A673 (cell line): ENCODE data around the gene FLNC. TPM values are rescaled to one million over a fixed set of nuclear protein-coding genes. Genes with fewer than 3 reads are reported as not detected.
A peak's percentile ranks its signal among the peaks of the same experiment; 100 is the strongest.

ENCODE experiments used
- Bru-seq: library from RNA; stranded (reverse); fragments of 400-500 nt; gene quantifications from one replicate; lab custom pipeline; 2021; lab: Mats Ljungman, UMichigan
- BruChase-seq, 2 experiments: library from RNA; stranded (reverse); fragments of 400-500 nt; gene quantifications; one replicate each; lab custom pipeline; 2021; lab: Mats Ljungman, UMichigan
- BruUV-seq: library from RNA; stranded (reverse); fragments of 400-500 nt; replicated peaks from 2 replicates; lab custom pipeline; 2021; lab: Mats Ljungman, UMichigan
- CTCF ChIA-PET: fragments of 300-600 bp; sonication (Branson Sonifier 250); formaldehyde crosslinking; loops from one replicate; lab custom pipeline; 2022; ENCODE audit warnings: antibody characterized with exemption; lab: Charles Lee
- POLR2A ChIA-PET: fragments of 300-600 bp; sonication (Branson Sonifier 250); formaldehyde crosslinking; loops from one replicate; lab custom pipeline; 2022; ENCODE audit warnings: antibody characterized with exemption; ENCODE audit not compliant: low non-redundant PET; lab: Charles Lee
- DNase-seq: peaks from one replicate; pipeline ENCODE4 v3.0.0-alpha.2; 2015; ENCODE audit warnings: low spot score
- H3K27ac ChIP-seq: fragments of 200-600 bp; sonication (generic); 2 replicates; pipeline ENCODE4 v1.5.1; 2016; ENCODE audit warnings: mixed run types, low read depth, mild to moderate bottlenecking, mixed read lengths, antibody characterized with exemption, low read length; ENCODE audit not compliant: poor library complexity, severe bottlenecking
- H3K27me3 ChIP-seq: fragments of 200-600 bp; sonication (generic); replicated peaks from 2 replicates; pipeline ENCODE4 v1.6.1; 2017; ENCODE audit warnings: mixed run types, low read depth, mild to moderate bottlenecking, mixed read lengths, antibody characterized with exemption, low read length; ENCODE audit not compliant: insufficient read depth, poor library complexity
- H3K36me3 ChIP-seq: fragments of 200-600 bp; sonication (generic); 2 replicates; pipeline ENCODE4 v1.6.1; 2016; ENCODE audit warnings: mixed run types, mild to moderate bottlenecking, mixed read lengths, antibody characterized with exemption, low read length; ENCODE audit not compliant: insufficient read depth, poor library complexity, severe bottlenecking
- H3K4me1 ChIP-seq: fragments of 200-600 bp; sonication (generic); 2 replicates; pipeline ENCODE4 v1.6.1; 2017; ENCODE audit warnings: mixed run types, mild to moderate bottlenecking, mixed read lengths, antibody characterized with exemption, low read length; ENCODE audit not compliant: insufficient read depth, poor library complexity, severe bottlenecking
- H3K4me3 ChIP-seq: fragments of 200-600 bp; sonication (generic); 2 replicates; pipeline ENCODE4 v1.5.1; 2016; ENCODE audit warnings: low read depth, mixed run types, mild to moderate bottlenecking, mixed read lengths, low read length; ENCODE audit not compliant: poor library complexity, severe bottlenecking
- H3K9me3 ChIP-seq: fragments of 200-600 bp; sonication (generic); 2 replicates; pipeline ENCODE4 v1.6.1; 2016; ENCODE audit warnings: mixed run types, low read depth, mild to moderate bottlenecking, mixed read lengths, antibody characterized with exemption, low read length; ENCODE audit not compliant: poor library complexity, severe bottlenecking
- CTCF ChIP-seq: fragments of 300-800, 200-600 bp; sonication (generic); conservative IDR thresholded peaks from 2 replicates; pipeline ENCODE4 v1.5.1; 2017; ENCODE audit warnings: low read depth, mild to moderate bottlenecking, antibody characterized with exemption, low read length, moderate library complexity, mixed read lengths
- EZH2 ChIP-seq: fragments of 200-600 bp; sonication (generic); IDR thresholded peaks from 2 replicates; pipeline ENCODE4 v1.6.1; 2017; ENCODE audit warnings: borderline replicate concordance, low read depth, mild to moderate bottlenecking, mixed read lengths, antibody characterized with exemption, low read length; ENCODE audit not compliant: poor library complexity, severe bottlenecking
- intact Hi-C: fragments of 100-400 bp; cut with micrococcal nuclease; formaldehyde crosslinking; loops from one replicate; pipeline ENCODE4 v1.10.0; 2022; ENCODE audit not compliant: unreplicated experiment
- long read RNA-seq: library from polyadenylated mRNA; stranded (forward); transcript quantifications from one replicate; pipeline ENCODE4 v2.0.0, GENCODE V29; 2022
- total RNA-seq: library from RNA; stranded (reverse); gene quantifications from 2 replicates; pipeline ENCODE4 v1.2.3, GENCODE V29; 2021

The FLNC gene
- total RNA-seq (6.5 and 7.8 TPM in 2 replicates), Bru-seq, nascent RNA (percentile 21 among the genes with signal in this experiment), BruChase-seq, experiment 1, labeled RNA remaining after a 2-hour chase (percentile 26 among the genes with signal in this experiment), BruChase-seq, experiment 2, labeled RNA remaining after a 6-hour chase (percentile 42 among the genes with signal in this experiment)
- long read RNA-seq, full-length matches to known transcripts, result 2 of 15 reads
- long read RNA-seq, partial matches to known transcripts, result 11 of 15 reads
- long read RNA-seq, other reads (novel, unspliced or antisense), result 2 of 15 reads

DNA sequence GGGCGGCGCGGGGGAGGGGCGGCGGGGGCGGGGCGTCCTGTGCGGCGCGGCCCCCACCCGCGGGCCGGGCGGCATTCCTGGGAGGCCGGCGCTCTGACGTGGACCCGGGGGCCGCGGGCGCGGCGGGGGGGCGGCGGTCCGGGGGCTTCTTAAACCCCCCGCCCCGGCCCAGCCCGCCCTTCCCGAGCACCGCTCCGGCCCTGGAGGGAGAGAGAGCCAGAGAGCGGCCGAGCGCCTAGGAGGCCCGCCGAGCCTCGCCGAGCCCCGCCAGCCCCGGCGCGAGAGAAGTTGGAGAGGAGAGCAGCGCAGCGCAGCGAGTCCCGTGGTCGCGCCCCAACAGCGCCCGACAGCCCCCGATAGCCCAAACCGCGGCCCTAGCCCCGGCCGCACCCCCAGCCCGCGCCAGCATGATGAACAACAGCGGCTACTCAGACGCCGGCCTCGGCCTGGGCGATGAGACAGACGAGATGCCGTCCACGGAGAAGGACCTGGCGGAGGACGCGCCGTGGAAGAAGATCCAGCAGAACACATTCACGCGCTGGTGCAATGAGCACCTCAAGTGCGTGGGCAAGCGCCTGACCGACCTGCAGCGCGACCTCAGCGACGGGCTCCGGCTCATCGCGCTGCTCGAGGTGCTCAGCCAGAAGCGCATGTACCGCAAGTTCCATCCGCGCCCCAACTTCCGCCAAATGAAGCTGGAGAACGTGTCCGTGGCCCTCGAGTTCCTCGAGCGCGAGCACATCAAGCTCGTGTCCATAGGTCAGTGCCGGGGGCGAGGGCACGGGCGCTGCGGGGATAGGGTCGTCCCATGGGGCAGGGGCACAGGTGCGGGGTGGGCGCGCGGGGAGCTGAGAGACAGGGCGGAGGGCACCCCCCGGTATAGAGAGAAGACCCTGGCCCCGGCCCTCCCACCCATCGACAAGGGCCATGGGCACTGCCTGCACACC lies at the start of gene FLNC:
Gene FLNC, plus strand, starts transcription at position 176 of the 947 bp plus-strand sequence. Its CDS starts 232 bp downstream, at position 408.
- POLR2A ChIA-PET, result no interaction called here
- CTCF ChIA-PET, result no interaction called here
- BruUV-seq, result no TSS peak
- no peaks in the 10 kb centered on the region for H3K9me3 ChIP-seq
- H3K36me3 ChIP-seq, result no peaks in the 10 kb centered on the region
- no peak for TF ChIP-seq CTCF
- no peak for TF ChIP-seq EZH2
- peak within 1 kb of the TSS; percentile 48 for H3K4me3 ChIP-seq
- peak; percentile 44 for DNase-seq
- intact Hi-C loops, result no loop called here
- H3K4me1 ChIP-seq, result peaks cover 33% of the 10 kb centered on the region
- no peaks in the 10 kb centered on the region for H3K27me3 ChIP-seq
- H3K27ac ChIP-seq, result no peak within 1 kb of the TSS

DNA sequence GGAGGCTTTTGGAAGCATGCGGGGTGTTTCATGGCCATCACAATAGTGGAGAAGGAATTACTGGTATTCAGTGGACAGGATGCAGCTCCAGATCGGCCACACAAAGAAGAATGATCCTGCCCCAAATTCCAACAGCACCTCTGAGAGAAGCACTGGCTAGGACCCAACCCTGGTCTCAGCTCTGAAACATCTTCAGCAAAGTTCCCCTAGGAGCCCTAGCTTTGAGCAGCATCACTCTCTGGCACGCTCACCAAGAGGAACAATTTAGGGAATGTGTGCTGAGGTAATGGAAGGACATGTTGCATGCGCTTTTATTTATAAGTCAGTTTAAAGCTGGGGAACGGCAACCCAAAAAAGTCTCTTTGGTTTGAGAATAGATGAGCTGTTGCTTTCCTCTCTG lies 49.1 kb upstream of the FLNC start:
- no peak for TF ChIP-seq EZH2
- no peak for TF ChIP-seq CTCF
- no peaks in the 10 kb centered on the region for H3K36me3 ChIP-seq
- H3K27me3 ChIP-seq, result no peaks in the 10 kb centered on the region
- no peaks in the 10 kb centered on the region for H3K4me1 ChIP-seq
- DNase-seq, result no peak
- POLR2A ChIA-PET, result no interaction called here
- CTCF ChIA-PET, result no interaction called here
- no TSS peak for BruUV-seq
- no peak overlapping the region for H3K4me3 ChIP-seq
- peaks cover 10% of the 10 kb centered on the region for H3K9me3 ChIP-seq
- H3K27ac ChIP-seq, result no peak overlapping the region
- intact Hi-C loops, result no loop called here

DNA sequence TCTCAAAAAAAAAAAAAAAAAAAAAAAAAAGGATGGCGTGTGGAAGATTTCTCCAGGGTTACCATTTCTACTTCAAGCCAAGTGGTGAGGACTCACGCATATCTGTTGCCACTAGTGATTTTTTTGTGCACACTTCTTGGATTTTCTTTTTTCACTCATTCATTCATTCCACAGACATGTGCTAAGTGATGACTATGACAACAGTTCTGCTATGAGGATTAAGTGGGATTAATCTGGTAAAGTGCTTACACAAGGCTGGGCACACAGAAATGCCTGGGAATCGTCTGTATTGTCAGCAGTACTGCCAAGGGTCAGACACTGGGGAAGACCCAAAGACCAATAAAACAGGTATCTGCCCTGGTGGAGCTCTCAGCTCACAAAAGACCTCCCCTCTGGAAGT lies 48.4 kb upstream of the FLNC start:
- CTCF ChIA-PET, result no interaction called here
- TF ChIP-seq CTCF (no peak), EZH2 (no peak)
- Histone ChIP-seq H3K9me3 (peaks cover 10% of the 10 kb centered on the region), H3K4me1 (no peaks in the 10 kb centered on the region), H3K27me3 (no peaks in the 10 kb centered on the region), H3K4me3 (no peak overlapping the region), H3K27ac (no peak overlapping the region), H3K36me3 (no peaks in the 10 kb centered on the region)
- intact Hi-C loops, result no loop called here
- POLR2A ChIA-PET, result no interaction called here
- no TSS peak for BruUV-seq
- no peak for DNase-seq
